DLD1 (cell line): Measurements from ENCODE around the gene SAG.
"Not testable (repeated sequence)": the region's sequence is repeated elsewhere in the genome, so short reads cannot be mapped to it uniquely, and the experiment has no call there.

Experiments
- in situ Hi-C: cut with HindIII; loops from 2 replicates; pipeline ENCODE4 v1.10.0; 2017; ENCODE audit warnings: low sequenced_read_pairs

The SAG gene

DNA sequence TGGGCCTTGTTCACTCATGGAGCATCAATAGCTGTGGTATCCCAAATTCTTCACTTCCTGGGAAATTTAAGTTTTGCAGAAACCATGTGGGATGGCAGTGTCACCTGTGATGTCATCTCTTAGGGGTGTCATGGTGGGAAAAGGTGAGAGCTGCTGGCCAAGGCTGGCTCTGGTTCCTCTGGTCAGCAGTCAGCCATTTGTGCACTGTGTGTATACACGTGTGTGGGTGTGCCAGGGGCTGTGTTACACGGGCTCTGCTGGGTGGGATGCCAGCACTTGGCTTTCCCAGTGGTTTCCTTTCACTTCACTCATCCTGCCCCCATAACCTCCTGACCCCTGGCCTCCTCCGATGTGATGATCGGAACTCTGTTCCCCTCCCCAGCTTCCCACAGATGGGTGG, 21.3 kb downstream of the SAG start:
- in situ Hi-C loops, result no loop called here

DNA sequence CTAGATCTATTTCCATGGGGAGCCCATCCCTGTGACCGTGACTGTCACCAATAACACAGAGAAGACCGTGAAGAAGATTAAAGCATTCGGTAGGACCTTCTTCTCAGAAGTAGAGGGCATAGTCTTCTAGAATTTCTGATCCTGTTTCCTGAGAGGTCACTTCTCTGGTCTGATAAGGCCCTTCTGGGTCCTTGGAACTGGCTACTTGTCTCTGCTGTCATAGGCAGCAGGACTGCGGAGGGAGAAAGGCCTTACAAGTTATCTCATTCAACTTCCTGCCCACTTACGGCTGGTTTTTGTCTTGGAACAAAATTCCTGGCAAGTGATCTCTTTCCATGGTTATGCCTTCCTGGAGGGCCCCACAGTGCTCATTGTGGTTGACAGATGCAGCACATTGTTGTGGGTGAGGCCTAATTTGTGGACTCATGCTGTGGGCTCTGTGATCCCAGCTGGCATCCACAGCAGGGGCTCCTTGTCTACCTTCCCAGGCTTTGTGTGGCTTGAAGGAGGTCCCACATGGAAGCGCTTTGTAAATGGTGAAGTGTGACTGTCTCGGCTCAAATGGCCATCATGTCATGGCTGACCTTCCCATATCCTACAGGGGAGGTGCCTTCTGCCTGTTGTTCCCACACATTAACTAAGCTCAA, 22.0 kb downstream of the SAG start:
- in situ Hi-C loops, result no loop called here

DNA sequence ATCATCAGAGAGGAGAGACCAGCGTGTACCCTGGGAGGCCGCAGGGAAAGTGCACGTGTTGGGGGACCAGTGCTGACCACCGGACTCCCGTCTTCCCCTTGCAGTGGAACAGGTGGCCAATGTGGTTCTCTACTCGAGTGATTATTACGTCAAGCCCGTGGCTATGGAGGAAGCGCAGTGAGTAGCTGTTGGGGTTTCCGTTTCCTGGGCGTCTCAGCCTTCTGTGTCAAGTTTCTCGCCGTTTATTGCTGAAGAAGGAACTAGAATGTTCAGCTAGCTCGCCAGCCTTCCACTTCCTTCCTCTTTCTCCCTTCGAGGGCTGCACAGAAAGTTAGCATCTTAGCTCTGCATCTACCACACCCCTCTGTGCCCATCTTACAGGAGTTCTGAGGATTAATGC, 23.9 kb downstream of the SAG start:
- in situ Hi-C loops, result no loop called here

DNA sequence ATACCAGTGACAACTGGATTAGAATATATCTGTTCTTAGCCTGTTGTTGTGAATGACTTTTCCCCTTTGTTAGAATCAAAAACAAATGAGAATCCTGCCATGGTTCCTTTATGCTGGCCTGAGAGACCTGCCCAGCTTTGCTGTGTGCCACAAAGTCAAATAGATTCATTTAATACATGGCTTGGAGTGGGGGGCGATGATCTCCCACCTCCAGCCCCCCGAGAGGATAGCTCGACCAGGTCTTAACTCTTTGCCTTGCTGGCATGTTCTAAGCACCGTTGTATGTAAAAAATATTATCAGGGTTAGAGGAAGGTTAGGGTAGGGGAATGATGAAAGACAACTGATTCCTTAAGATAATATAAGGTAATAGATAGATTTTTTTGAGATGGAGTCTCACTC, 24.5 kb downstream of the SAG start:
- in situ Hi-C loops, result no loop called here

DNA sequence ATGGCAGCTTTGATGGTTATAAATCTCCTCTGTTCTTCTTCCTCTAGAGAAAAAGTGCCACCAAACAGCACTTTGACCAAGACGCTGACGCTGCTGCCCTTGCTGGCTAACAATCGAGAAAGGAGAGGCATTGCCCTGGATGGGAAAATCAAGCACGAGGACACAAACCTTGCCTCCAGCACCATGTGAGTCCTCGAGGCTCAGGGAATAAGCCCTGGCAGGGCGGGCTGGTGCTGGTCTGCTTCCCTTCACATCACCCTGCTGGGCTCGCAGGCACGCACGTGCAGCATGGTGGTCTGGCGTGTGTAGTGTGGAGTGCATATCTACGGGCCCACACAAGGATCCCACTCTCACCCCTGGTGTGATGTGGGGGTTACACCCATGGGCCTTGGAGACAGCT, 27.3 kb downstream of the SAG start:
- in situ Hi-C loops, result no loop called here

DNA sequence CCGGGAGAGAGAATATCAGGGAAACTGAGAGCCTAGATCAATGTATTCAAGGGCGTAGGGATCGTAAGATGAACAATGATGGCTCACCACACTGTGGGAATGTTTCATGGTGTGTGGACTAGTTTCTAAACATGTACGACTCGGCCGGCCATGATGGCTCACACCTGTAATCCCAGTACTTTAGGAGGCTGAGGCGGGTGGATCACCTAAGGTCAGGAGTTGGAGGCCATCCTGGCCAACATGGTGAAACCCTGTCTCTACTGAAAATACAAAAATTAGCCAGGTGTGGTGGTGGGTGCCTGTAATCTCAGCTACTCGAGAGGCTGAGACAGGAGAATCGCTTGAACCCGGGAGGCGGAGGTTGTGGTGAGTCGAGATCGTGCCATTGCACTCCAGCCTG, 28.5 kb downstream of the SAG start:
- in situ Hi-C loops, result not testable (repeated sequence)

DNA sequence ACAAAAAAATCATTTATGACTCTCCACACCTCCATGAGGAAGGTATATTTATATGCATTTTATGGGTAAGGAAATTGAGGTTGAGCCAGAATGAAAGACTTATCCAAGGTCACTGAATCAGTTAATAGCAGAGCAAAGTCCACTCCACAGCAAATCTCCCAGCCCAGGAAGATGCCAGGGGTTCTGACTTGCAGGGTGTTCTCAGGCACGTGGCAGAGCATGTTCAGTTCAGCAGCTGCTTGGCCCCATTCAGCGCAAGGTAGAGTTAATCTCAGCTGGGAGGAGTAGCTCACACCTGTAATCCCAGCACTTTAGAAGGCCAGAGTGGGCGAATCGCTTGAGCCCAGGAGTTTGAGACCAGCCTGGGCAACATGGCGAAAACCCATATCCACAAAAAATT, 28.9 kb downstream of the SAG start:
- in situ Hi-C loops, result no loop called here

- in situ Hi-C loops, result no loop called here
Measured at GRCh38 chr2:233338046-233338445, 30.4 kb downstream of the SAG start.

GRCh38 chr2:233338812-233339368, 31.3 kb downstream of the SAG start:
- in situ Hi-C loops, result no loop called here

DNA sequence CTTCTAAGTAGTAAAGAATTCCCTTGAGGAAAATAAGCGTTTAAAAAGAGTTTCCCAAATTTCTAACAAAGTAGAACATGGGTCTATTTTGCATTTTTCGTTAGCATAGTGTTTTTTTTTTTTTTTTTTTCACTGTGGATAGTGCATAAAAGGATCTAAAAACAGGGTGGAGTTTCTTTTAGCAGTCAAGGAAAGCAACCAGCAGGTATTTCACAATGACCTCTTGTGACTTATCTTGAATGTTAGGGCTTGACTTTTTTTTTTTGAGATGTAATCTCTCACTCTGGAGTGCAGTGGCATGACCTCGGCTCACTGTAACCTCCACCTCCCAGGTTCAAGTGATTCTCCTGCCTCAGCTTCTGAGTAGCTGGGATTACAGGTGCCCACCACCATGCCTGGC, 31.8 kb downstream of the SAG start:
- in situ Hi-C loops, result no loop called here

DNA sequence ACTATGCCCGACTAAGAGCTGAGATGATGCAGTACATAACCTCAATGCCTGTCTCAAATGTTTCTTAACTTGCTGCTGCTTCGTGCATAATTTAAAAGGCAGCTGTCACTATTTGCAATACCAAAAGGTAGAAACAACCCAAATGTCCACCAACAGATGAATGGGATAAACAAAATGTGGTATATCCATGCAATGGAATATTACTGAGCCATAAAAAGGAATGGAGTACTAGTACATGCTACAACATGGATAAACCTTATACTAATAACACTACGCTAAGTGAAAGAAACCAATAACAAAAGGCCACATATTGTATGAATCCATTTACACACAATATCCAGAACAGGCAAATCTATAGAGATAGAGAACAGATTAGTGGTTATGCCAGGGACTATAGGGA, 33.7 kb downstream of the SAG start:
- in situ Hi-C loops, result no loop called here

GRCh38 chr2:233342301-233342700, 34.7 kb downstream of the SAG start:
- in situ Hi-C loops, result no loop called here

DNA sequence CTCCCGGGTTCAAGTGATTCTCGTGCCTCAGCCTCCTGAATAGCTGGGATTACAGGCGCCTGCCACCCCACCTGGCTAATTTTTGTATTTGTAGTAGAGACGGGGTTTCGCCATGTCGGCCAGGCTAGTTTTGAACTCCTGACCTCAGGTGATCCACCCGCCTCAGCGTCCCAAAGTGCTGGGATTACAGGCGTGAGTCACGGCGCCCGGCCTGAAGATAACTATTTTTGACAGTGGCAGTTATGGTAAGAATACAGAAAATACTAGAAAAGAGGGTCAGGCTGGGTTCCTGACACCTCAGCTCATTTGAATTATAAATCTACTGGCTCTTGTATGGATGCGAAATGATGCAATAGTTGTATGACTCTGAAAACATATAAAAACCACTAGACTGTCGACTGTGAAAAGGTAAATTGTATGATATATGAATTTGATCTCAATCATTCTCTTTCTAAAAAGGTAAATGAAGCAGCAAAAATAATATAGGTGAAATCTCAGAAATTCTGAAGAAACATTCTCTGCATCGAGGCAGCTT, 35.6 kb downstream of the SAG start:
- in situ Hi-C loops, result no loop called here

GRCh38 chr2:233346376-233346775, 38.8 kb downstream of the SAG start:
- in situ Hi-C loops, result loop anchor here (5.0 kb wide), 2 partner anchors 51 to 59 kb away; no protein-coding TSS in a partner anchor

DNA sequence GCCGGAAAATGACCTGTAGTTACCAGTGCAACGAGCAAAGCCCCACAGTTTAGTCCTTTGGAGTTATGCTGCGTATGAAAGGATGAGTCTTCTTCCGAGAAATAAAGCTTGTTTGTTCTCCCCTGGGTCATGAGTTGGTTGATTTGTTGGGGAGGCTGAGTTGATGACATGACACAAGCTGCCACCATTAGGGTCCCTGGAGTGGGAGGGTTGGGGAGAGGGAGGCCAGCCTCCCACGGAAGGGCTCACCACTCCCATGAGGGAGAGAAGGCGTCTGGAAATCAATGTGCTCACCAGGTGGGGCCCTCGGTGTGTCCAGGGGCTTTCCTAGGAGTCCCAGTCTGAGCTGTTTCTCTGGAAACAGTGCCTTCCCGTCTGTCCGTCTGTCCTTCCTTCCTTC, 39.3 kb downstream of the SAG start:
- in situ Hi-C loops, result loop anchor here (5.0 kb wide), 2 partner anchors 50 to 60 kb away; no protein-coding TSS in a partner anchor

DNA sequence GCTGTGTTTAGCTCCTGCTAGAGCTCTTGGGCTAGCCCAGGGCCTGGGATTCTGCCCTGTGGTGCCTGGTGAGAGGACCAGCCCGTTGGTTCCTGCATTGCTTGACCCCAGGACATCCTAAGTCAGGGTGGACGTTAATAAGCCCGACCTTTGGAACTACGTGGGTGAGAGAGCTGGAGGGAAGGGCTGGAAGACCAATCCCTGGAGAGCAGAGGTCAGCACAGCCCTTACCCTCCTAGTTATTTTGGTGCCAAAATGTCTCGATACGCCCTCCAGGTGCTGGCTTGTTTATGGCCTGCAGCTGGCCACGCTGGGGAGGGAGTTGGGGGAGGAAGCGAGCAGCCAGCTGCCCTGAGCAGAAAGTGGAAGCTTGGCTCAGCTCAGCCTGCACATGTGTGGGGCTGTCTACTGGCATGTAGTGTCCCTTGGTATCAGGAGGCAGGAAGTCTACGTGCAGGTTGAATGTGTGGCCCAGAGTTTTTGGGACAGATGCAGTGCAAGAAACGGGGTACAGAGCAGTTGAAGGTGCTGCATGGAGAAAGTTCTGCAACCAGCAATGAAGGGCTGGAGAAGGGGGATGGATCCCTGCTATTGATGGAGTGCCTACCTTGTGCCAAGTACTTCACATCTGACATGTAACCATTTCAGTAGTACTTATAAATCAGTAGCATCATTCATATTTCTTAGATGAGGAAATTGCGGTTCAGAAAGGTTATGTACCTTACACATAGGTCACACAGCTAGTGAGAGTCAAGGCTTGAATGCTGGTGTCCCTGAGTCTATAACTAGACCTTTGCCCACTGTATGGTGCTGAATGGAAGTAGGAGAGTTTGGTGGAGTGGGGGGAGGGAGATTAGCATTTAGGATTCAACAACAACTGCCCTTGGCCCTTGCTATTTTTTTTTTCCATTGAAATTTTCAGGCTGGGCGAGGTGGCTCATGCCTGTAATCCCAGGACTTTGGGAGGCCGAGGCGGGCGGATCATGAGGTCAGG, 41.7 kb downstream of the SAG start:
- in situ Hi-C loops, result loop anchor here (5.0 kb wide), 2 partner anchors 48 to 62 kb away; no protein-coding TSS in a partner anchor

DNA sequence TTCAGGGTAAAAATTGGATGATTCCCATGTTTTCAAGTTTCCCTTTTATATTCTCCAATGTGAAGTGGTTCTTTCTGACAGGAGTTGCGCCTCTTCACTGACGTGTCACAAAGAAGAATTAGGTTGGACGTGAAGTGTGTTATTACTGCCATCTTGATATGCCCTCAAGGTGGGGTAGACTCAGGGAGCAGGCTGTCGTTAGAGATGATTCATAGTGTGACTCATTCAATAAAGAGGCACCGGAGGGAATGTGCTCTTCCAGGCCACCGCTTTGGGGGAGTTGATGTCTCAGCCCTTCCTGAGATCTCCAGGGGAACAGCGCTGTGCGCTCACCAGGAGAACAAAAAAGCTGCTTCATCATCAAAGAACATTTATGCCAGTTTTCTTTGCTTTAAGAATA, 43.1 kb downstream of the SAG start:
- in situ Hi-C loops, result no loop called here

DNA sequence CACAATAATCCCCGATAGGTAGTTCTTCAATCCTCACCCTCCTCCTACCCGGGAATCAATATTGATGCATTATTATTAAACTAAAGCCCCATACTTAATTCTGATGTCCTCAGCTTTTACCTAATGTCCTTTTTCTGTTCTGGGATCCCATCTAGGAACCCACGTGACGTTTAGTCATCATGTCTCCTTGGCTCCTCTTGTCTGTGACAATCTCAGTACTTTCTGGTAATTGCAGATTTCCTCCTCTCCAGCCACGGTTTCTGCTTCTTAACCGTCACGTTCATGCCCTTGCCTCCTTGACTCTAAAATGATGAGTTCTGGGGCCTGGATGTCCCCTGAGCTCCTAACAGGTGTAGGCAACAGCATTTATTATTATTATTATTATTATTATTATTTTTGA, 43.8 kb downstream of the SAG start:
- in situ Hi-C loops, result no loop called here

GRCh38 chr2:233352141-233352842, 44.7 kb downstream of the SAG start:
- in situ Hi-C loops, result no loop called here

GRCh38 chr2:233353101-233353768, 45.6 kb downstream of the SAG start:
- in situ Hi-C loops, result no loop called here
